ENCODE results near the gene ANKRD22.

ANKRD22 gene

GRCh38 chr10:88890681-88891381, 39.2 kb upstream of the ANKRD22 start:
- Histone ChIP-seq H3K27me3 (ENCODE audit: insufficient read depth, poor library complexity, severe bottlenecking) (no peaks in the 10 kb centered on the region), H3K27ac (ENCODE audit: poor library complexity, severe bottlenecking) (no peak overlapping the region), H3K9me3 (ENCODE audit: severe bottlenecking) (no peaks in the 10 kb centered on the region), H3K36me3 (ENCODE audit: low read depth) (no peaks in the 10 kb centered on the region), H3K4me1 (ENCODE audit: insufficient read depth, poor library complexity, severe bottlenecking) (no peaks in the 10 kb centered on the region), H3K4me3 (ENCODE audit: severe bottlenecking) (no peak overlapping the region)
- DNase-seq (ENCODE audit: low spot score) (no peak), ATAC-seq (ENCODE audit: low read depth) (no peak)
- no peak for TF ChIP-seq CTCF (IDR thresholded peaks at IDR 0.05; ENCODE audit: poor library complexity, severe bottlenecking)

GRCh38 chr10:88889559-88890337, 38.1 kb upstream of the ANKRD22 start:
- no peaks in the 10 kb centered on the region for H3K27me3 ChIP-seq (ENCODE audit: insufficient read depth, poor library complexity, severe bottlenecking)
- no peak for TF ChIP-seq CTCF (IDR thresholded peaks at IDR 0.05; ENCODE audit: poor library complexity, severe bottlenecking)
- H3K9me3 ChIP-seq (ENCODE audit: severe bottlenecking), result no peaks in the 10 kb centered on the region
- H3K4me3 ChIP-seq (ENCODE audit: severe bottlenecking), result no peak overlapping the region
- H3K27ac ChIP-seq (ENCODE audit: poor library complexity, severe bottlenecking), result no peak overlapping the region
- DNase-seq (ENCODE audit: low spot score), result no peak
- ATAC-seq (ENCODE audit: low read depth), result no peak
- H3K4me1 ChIP-seq (ENCODE audit: insufficient read depth, poor library complexity, severe bottlenecking), result no peaks in the 10 kb centered on the region
- H3K36me3 ChIP-seq (ENCODE audit: low read depth), result no peaks in the 10 kb centered on the region

GRCh38 chr10:88888810-88889445, 37.3 kb upstream of the ANKRD22 start:
- no peak for ATAC-seq (ENCODE audit: low read depth)
- DNase-seq (ENCODE audit: low spot score), result no peak
- Histone ChIP-seq H3K4me1 (ENCODE audit: insufficient read depth, poor library complexity, severe bottlenecking) (no peaks in the 10 kb centered on the region), H3K36me3 (ENCODE audit: low read depth) (no peaks in the 10 kb centered on the region), H3K4me3 (ENCODE audit: severe bottlenecking) (no peak overlapping the region), H3K27me3 (ENCODE audit: insufficient read depth, poor library complexity, severe bottlenecking) (no peaks in the 10 kb centered on the region), H3K9me3 (ENCODE audit: severe bottlenecking) (no peaks in the 10 kb centered on the region), H3K27ac (ENCODE audit: poor library complexity, severe bottlenecking) (no peak overlapping the region)
- TF ChIP-seq CTCF (IDR thresholded peaks at IDR 0.05; ENCODE audit: poor library complexity, severe bottlenecking), result no peak

- DNase-seq (ENCODE audit: low spot score) (no peak), ATAC-seq (ENCODE audit: low read depth) (no peak)
- Histone ChIP-seq H3K27ac (ENCODE audit: poor library complexity, severe bottlenecking) (no peak overlapping the region), H3K27me3 (ENCODE audit: insufficient read depth, poor library complexity, severe bottlenecking) (no peaks in the 10 kb centered on the region), H3K4me1 (ENCODE audit: insufficient read depth, poor library complexity, severe bottlenecking) (peaks cover 23% of the 10 kb centered on the region), H3K4me3 (ENCODE audit: severe bottlenecking) (no peak overlapping the region), H3K9me3 (ENCODE audit: severe bottlenecking) (no peaks in the 10 kb centered on the region), H3K36me3 (ENCODE audit: low read depth) (no peaks in the 10 kb centered on the region)
- TF ChIP-seq CTCF (IDR thresholded peaks at IDR 0.05; ENCODE audit: poor library complexity, severe bottlenecking), result no peak
Observed at GRCh38 chr10:88886557-88886956, 34.9 kb upstream of the ANKRD22 start.
